ENCODE measurements around the gene AGBL4.

GRCh38 chr1:49358036-49358435, 665.7 kb downstream of the AGBL4 start:
- TF ChIP-seq CHD2 (IDR thresholded peaks at IDR 0.05; ENCODE audit: low read depth, low read length) = no peak
- TF ChIP-seq, protein P1, sequence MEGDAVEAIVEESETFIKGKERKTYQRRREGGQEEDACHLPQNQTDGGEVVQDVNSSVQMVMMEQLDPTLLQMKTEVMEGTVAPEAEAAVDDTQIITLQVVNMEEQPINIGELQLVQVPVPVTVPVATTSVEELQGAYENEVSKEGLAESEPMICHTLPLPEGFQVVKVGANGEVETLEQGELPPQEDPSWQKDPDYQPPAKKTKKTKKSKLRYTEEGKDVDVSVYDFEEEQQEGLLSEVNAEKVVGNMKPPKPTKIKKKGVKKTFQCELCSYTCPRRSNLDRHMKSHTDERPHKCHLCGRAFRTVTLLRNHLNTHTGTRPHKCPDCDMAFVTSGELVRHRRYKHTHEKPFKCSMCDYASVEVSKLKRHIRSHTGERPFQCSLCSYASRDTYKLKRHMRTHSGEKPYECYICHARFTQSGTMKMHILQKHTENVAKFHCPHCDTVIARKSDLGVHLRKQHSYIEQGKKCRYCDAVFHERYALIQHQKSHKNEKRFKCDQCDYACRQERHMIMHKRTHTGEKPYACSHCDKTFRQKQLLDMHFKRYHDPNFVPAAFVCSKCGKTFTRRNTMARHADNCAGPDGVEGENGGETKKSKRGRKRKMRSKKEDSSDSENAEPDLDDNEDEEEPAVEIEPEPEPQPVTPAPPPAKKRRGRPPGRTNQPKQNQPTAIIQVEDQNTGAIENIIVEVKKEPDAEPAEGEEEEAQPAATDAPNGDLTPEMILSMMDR (IDR thresholded peaks at IDR 0.05 in 2 of 3, conservative IDR thresholded peaks at IDR 0.05 in 1 of 3; ENCODE audit: insufficient read depth in 2 of 3, low read depth in 1 of 3, low read length in 3 of 3) = no peak
